Measurements from ENCODE around the gene JUN. TPM values are rescaled to one million over a fixed set of nuclear protein-coding genes. Genes with fewer than 3 reads are reported as not detected.

The JUN gene
- total and polyA plus RNA-seq, 2 of the 13 experiments (the other 11 are each of a cell fraction or from before 2014, with no cell fraction given), result 18.2 to 22.3 TPM

GRCh38 chr1:58813361-58813760 lies 29.5 kb upstream of the JUN start:
- BruUV-seq (replicated peaks), result no TSS peak
- FAIRE-seq, result no peak
- ChIA-PET POLR2A (interaction anchor here (1.7 kb wide), 1 partner anchor 30 kb away, joined by 11 read pairs; the partner anchor contains the start of gene JUN), CTCF (ENCODE audit: low intra/inter-chr PET ratio, low total read pairs) (no interaction called here)
- Histone ChIP-seq H3K4me1 (ENCODE audit: insufficient read depth, low read length) (peaks cover 84% of the 10 kb centered on the region), H3K27me3 (ENCODE audit: control insufficient read depth in 1 of 2, insufficient read depth in 2 of 2, low read length in 2 of 2) (no peaks in the 10 kb centered on the region), H3K9me3 (ENCODE audit: low read length) (no peaks in the 10 kb centered on the region), H3K4me2 (ENCODE audit: low read depth, low read length) (no peak overlapping the region), H3K79me2 (ENCODE audit: insufficient read depth, low read length) (no peaks in the 10 kb centered on the region), H3K9ac (ENCODE audit: insufficient read depth, low read depth, low read length) (no peak overlapping the region), H3K27ac (ENCODE audit: extremely low read length, insufficient read depth, low read length) (no peak overlapping the region), H3K4me3 (replicated peaks in 1 of 3; ENCODE audit: insufficient read depth in 1 of 3, low read depth in 2 of 3, low read length in 3 of 3) (no peak overlapping the region), H3K36me3 (replicated peaks in 1 of 2; ENCODE audit: control insufficient read depth in 1 of 2, insufficient read depth in 2 of 2, low read length in 2 of 2) (no peaks in the 10 kb centered on the region), H4K20me1 (ENCODE audit: insufficient read depth, low read length) (no peaks in the 10 kb centered on the region), H2AFZ (ENCODE audit: low read length) (no peak overlapping the region)
- DNase-seq (ENCODE audit: low spot score), result no peak
- ATAC-seq, result no peak
- WGBS (ENCODE audit: low lambda C conversion rate), result 90% methylated on average over 1 of the region's 1 CpG
- intact Hi-C loops (cut with micrococcal nuclease; ENCODE audit: unreplicated experiment), result no loop called here
- no peak for TF ChIP-seq DRAP1 (CRISPR knock-in tag; IDR thresholded peaks at IDR 0.05)
- in situ Hi-C loops (cut with HindIII; ENCODE audit: extremely low pct_ligation_motif_present, low pct_unique_long_range_greater_than_20kb), result no loop called here

GRCh38 chr1:58812926-58813325 lies 29.1 kb upstream of the JUN start:
- no peak for DNase-seq (ENCODE audit: low spot score)
- ATAC-seq, result no peak
- no peak overlapping the region for H3K9ac ChIP-seq (ENCODE audit: insufficient read depth, low read depth, low read length)
- H3K27ac ChIP-seq (ENCODE audit: extremely low read length, insufficient read depth, low read length), result no peak overlapping the region
- H3K9me3 ChIP-seq (ENCODE audit: low read length), result no peaks in the 10 kb centered on the region
- WGBS (ENCODE audit: low lambda C conversion rate), result 55% methylated on average over 4 of the region's 4 CpGs
- CTCF ChIA-PET (ENCODE audit: low intra/inter-chr PET ratio, low total read pairs), result no interaction called here
- in situ Hi-C loops (cut with HindIII; ENCODE audit: extremely low pct_ligation_motif_present, low pct_unique_long_range_greater_than_20kb), result no loop called here
- POLR2A ChIA-PET, result no interaction called here
- intact Hi-C loops (cut with micrococcal nuclease; ENCODE audit: unreplicated experiment), result no loop called here
- no peaks in the 10 kb centered on the region for H3K27me3 ChIP-seq (ENCODE audit: control insufficient read depth in 1 of 2, insufficient read depth in 2 of 2, low read length in 2 of 2)
- no peak for FAIRE-seq
- no TSS peak for BruUV-seq (replicated peaks)
- no peak overlapping the region for H2AFZ ChIP-seq (ENCODE audit: low read length)
- no peaks in the 10 kb centered on the region for H4K20me1 ChIP-seq (ENCODE audit: insufficient read depth, low read length)
- H3K36me3 ChIP-seq (replicated peaks in 1 of 2; ENCODE audit: control insufficient read depth in 1 of 2, insufficient read depth in 2 of 2, low read length in 2 of 2), result no peaks in the 10 kb centered on the region
- no peak overlapping the region for H3K4me3 ChIP-seq (replicated peaks in 1 of 3; ENCODE audit: insufficient read depth in 1 of 3, low read depth in 2 of 3, low read length in 3 of 3)
- no peaks in the 10 kb centered on the region for H3K79me2 ChIP-seq (ENCODE audit: insufficient read depth, low read length)
- H3K4me2 ChIP-seq (ENCODE audit: low read depth, low read length), result no peak overlapping the region
- TF ChIP-seq ARID3A (IDR thresholded peaks at IDR 0.05; ENCODE audit: low read depth, low read length) (no peak), ZNF629 (CRISPR knock-in tag; conservative IDR thresholded peaks at IDR 0.05) (peak; percentile 68; the same call in 1 of the 2 replicates), ZNF253 (CRISPR knock-in tag; IDR thresholded peaks at IDR 0.05; ENCODE audit: borderline replicate concordance) (no peak)
- H3K4me1 ChIP-seq (ENCODE audit: insufficient read depth, low read length), result peaks cover 89% of the 10 kb centered on the region

Data from HepG2 (cell line).